GM12865 (cell line): ENCODE measurements around the gene ARHGAP6.

ENCODE experiments used
- DNase-seq: peaks from one replicate; pipeline ENCODE4 v3.0.0; 2010; ENCODE audit warnings: low read depth
- H3K4me3 ChIP-seq: 2 replicates; pipeline ENCODE4 v1.5.1; 2011; ENCODE audit warnings: mild to moderate bottlenecking, low read depth, low read length, control low read depth
- CTCF ChIP-seq: IDR thresholded peaks from 2 replicates; pipeline ENCODE4 v1.5.1; 2011; ENCODE audit warnings: low read length, control low read depth, low read depth, inconsistent platforms; ENCODE audit not compliant: insufficient read depth; ENCODE audit errors: missing control alignments

Gene ARHGAP6

GRCh38 chrX:11336201-11336600 is 329.5 kb downstream of the ARHGAP6 start:
- TF ChIP-seq CTCF, result no peak
- no peak overlapping the region for H3K4me3 ChIP-seq
- DNase-seq, result no peak

DNA sequence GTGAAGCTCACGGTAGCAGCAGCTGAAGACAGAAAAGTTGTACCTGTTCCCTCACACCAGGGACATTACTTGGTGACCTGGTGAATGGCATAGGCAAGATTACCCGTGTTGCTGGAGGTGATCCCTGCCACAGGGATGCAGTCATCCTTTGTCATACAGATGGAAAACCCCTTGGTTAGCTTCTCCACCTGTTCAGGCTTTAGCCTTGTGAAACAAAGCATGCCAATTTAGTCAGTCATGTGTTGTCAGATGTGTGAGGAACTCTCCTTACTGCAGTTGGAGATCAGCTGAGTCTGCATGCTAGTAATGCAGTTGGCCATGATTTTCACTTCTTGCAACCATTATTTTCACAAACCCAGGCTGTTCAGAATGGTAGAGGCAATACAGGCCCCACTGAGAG is 331.6 kb downstream of the ARHGAP6 start:
- no peak overlapping the region for H3K4me3 ChIP-seq
- no peak for TF ChIP-seq CTCF
- no peak for DNase-seq

- no peak overlapping the region for H3K4me3 ChIP-seq
- DNase-seq, result no peak
- TF ChIP-seq CTCF, result no peak
Measured at GRCh38 chrX:11331788-11332187, 333.9 kb downstream of the ARHGAP6 start.

DNA sequence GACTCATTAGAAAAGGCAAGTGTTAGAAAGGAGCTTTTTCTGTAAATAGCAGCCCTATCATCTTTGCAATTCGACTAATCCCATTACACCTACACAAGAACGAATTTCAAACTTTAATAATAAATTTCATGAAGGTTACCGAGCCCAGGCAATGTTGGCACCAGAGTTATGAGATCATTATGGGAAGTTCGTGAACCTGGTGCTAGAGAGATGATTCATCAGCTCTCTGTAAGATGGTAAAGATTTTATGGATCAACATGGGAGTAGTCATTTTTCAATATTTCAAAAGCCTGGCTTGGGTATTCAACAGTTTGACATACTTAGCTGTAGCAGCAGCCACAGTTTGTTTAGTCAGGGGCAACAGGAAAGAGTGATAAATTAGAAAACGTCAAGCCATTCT is 336.7 kb downstream of the ARHGAP6 start:
- no peak for TF ChIP-seq CTCF
- no peak overlapping the region for H3K4me3 ChIP-seq
- no peak for DNase-seq

DNA sequence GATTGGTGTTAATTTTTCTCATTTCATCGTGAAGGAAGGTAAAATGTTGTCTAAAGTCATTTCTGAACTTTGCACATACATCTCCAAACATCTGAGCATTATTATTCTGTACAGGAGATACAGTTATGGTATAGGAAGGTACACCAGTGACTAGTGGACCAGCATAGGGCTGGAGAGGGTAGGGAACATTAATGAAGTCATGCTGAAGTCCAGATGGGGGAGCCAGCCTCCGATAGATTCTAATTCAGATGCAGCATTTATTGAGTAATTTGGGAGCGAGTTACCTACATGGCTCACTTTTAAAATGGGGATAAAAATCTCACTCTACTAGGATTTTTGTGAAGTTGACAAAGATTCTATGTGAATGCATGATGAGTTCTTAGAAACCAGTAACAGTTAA is 337.6 kb downstream of the ARHGAP6 start:
- H3K4me3 ChIP-seq, result no peak overlapping the region
- TF ChIP-seq CTCF, result no peak
- DNase-seq, result no peak

- TF ChIP-seq CTCF, result no peak
- no peak for DNase-seq
Measured at GRCh38 chrX:11321986-11322385, 343.7 kb downstream of the ARHGAP6 start.

GRCh38 chrX:11319806-11320520 is 345.8 kb downstream of the ARHGAP6 start:
- TF ChIP-seq CTCF, result no peak
- peak; percentile 58 for DNase-seq
- H3K4me3 ChIP-seq, result no peak overlapping the region

More at GRCh38 chrX:11321986-11322385, 343.7 kb downstream of the ARHGAP6 start:
- H3K4me3 ChIP-seq, result no peak overlapping the region
